ENCODE results near the gene WIPF1.

The WIPF1 gene

DNA sequence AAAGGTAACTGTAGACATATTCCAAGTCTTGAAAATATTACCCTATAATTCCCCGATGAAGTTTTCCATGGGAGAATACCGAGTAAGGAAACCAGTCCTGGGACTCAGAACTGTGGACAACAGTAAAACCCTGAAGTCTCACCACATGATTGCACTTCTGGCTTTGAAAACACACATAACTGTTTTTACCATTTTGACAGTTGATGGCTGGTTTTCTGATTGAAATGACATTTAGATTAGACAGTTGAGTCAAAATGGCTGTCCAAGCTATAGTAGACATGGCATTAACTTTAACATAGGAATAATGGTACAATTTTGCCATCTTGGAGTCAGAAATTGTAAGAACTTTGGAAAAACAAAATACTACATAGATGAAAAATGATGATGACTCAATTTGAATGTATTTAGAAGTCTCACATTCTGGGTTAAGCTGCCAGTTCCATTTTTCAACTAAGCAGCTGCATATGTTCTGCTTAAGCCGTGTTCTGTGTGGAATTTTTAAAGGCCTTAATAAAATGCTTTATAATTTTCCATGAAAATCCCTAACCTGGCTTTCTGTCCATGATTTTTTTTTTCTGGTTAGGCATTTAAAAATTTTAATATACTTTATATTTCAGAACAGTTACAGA is 38.3 kb upstream of the WIPF1 start:
- no peak overlapping the region for H3K4me3 ChIP-seq (replicated peaks; ENCODE audit: low read depth, low read length)
- TF ChIP-seq, protein P1, sequence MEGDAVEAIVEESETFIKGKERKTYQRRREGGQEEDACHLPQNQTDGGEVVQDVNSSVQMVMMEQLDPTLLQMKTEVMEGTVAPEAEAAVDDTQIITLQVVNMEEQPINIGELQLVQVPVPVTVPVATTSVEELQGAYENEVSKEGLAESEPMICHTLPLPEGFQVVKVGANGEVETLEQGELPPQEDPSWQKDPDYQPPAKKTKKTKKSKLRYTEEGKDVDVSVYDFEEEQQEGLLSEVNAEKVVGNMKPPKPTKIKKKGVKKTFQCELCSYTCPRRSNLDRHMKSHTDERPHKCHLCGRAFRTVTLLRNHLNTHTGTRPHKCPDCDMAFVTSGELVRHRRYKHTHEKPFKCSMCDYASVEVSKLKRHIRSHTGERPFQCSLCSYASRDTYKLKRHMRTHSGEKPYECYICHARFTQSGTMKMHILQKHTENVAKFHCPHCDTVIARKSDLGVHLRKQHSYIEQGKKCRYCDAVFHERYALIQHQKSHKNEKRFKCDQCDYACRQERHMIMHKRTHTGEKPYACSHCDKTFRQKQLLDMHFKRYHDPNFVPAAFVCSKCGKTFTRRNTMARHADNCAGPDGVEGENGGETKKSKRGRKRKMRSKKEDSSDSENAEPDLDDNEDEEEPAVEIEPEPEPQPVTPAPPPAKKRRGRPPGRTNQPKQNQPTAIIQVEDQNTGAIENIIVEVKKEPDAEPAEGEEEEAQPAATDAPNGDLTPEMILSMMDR (IDR thresholded peaks at IDR 0.05; ENCODE audit: low read depth, low read length, missing control alignments) = no peak
- no peak for DNase-seq (ENCODE audit: extremely low read depth, low read depth)

DNA sequence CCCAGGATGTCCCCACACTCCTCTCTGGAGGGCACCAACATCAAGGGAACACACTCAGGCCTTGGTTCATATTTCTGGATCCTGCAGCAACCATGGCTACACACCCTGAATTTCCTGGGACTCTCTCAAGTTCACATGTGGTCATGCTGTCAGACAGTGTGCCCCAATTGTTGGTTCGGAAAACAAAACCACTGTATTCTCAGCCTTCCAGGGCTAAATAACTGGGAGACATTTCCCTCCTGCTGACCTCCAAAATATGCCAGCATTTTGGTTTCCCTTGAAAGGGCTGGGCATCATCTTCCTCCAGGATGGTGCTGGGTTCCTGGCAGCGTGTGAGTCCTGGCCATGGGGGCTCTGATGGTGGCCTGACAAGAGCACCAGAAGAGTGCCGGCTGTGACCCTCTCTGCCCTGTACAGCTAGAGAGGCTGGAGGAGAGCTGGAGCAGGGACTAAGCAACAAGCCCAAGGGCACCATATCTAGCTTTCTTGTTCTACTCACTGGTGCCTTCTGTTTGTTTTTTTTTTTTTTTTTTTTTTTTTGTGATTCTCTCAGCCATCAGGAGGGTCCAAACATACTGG is 37.5 kb upstream of the WIPF1 start:
- no peak for DNase-seq (ENCODE audit: extremely low read depth, low read depth)
- TF ChIP-seq, protein P1 (IDR thresholded peaks at IDR 0.05; ENCODE audit: low read depth, low read length, missing control alignments) = no peak
- H3K4me3 ChIP-seq (replicated peaks; ENCODE audit: low read depth, low read length) = no peak overlapping the region

DNA sequence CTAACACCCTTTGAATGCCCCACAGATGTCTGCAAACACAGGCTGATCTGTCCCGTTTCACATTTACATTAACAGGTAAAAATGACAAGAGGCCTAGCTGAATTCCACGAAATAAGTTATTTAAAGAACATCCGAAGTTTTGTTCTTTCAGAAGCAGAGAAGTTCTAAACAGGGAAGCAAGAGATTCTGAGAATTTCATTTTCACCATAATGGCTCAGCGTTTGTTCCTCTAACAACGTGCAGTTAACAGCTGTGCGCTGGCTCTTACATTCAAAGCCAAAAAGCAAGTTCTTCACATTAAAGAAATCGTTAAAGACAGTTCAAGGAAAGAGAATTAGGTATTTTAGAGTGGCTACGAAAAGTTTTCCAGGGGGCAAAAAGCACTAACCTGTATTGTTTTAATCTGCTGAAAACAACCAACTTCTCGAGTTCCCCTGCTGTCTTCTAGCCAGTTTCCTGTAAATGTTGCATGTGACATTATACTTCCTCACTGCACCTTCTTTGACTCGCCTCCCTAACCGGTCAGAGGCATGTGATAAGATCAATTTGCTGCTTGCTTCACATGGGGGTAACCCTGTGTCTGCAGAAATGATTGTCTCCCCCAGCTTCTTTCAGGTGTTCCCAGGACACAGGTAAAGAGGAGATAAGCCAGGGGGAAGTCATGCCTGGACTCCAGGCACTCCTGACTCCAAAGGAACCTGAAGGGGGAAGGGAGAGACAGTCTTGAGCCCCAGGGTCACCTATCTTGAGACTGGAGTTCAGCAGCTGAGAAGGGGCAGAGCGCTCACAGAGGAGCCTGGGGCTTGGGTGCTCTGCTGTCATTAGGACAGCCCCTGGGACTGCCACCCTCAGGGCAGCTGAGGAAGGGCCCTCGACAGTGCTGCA is 36.8 kb upstream of the WIPF1 start:
- no peak overlapping the region for H3K4me3 ChIP-seq (replicated peaks; ENCODE audit: low read depth, low read length)
- DNase-seq (ENCODE audit: extremely low read depth, low read depth) = no peak
- TF ChIP-seq, protein P1 (IDR thresholded peaks at IDR 0.05; ENCODE audit: low read depth, low read length, missing control alignments) = no peak

GRCh38 chr2:174633623-174633930 is 36.0 kb upstream of the WIPF1 start:
- H3K4me3 ChIP-seq (replicated peaks; ENCODE audit: low read depth, low read length) = no peak overlapping the region
- no peak for DNase-seq (ENCODE audit: extremely low read depth, low read depth)
- TF ChIP-seq, protein P1 (IDR thresholded peaks at IDR 0.05; ENCODE audit: low read depth, low read length, missing control alignments) = no peak

- no peak overlapping the region for H3K4me3 ChIP-seq (replicated peaks; ENCODE audit: low read depth, low read length)
- TF ChIP-seq, protein P1 (IDR thresholded peaks at IDR 0.05; ENCODE audit: low read depth, low read length, missing control alignments) = no peak
- DNase-seq (ENCODE audit: extremely low read depth, low read depth) = no peak
These were observed 35.4 kb upstream of the WIPF1 start for GRCh38 chr2:174632841-174633622.
